K562 (cell line): ENCODE results near the gene GAPDHS. TPM values are rescaled to one million over a fixed set of nuclear protein-coding genes. Genes with fewer than 3 reads are reported as not detected.
A peak's percentile ranks its signal among the peaks of the same experiment; 100 is the strongest.

Experiments
- BACH1 ChIP-seq: fragments of 200-800 bp; sonication (Bioruptor generic); IDR thresholded peaks from 2 replicates; pipeline ENCODE4 v1.6.1; 2016; ENCODE audit warnings: missing genetic modification characterization, missing compliant biosample characterization
- EGR1 ChIP-seq: fragments of 450-650 bp; conservative IDR thresholded peaks from 2 replicates; pipeline ENCODE4 v1.6.1; 2017; ENCODE audit warnings: mild to moderate bottlenecking
- HMG20B ChIP-seq: fragments of 250-450 bp; sonication (Bioruptor Pico); IDR thresholded peaks from 2 replicates; pipeline ENCODE4 v1.5.0; 2021; ENCODE audit warnings: mild to moderate bottlenecking
- HNRNPH1 ChIP-seq: fragments of 200-400 bp; formaldehyde crosslinking; optimal IDR thresholded peaks from 2 replicates; pipeline ENCODE3; 2017; ENCODE audit warnings: low read depth, mild to moderate bottlenecking, low read length, moderate library complexity
- ILK ChIP-seq: fragments of 450-650 bp; IDR thresholded peaks from 2 replicates; pipeline ENCODE4 v1.6.1; 2016; ENCODE audit warnings: missing genetic modification characterization, low read depth, mild to moderate bottlenecking, missing compliant biosample characterization, moderate library complexity, borderline replicate concordance
- MAZ ChIP-seq, 2 experiments: fragments of 450-650 bp in 1 of 2; sonication (generic) in 1 of 2; formaldehyde crosslinking; IDR thresholded peaks in 1 of 2; conservative IDR thresholded peaks in 1 of 2; 2 replicates each; pipeline versions ENCODE4 v1.4.0 to v1.5.0; 2020; ENCODE audit warnings: mild to moderate bottlenecking in 1 of 2, missing genetic modification reagents in 1 of 2
- MEF2A ChIP-seq: IDR thresholded peaks from 2 replicates; pipeline ENCODE4 v1.6.1; 2011; ENCODE audit warnings: low read depth, mild to moderate bottlenecking, low read length, moderate library complexity; ENCODE audit not compliant: control insufficient read depth
- PCBP2 ChIP-seq: fragments of 200-400 bp; formaldehyde crosslinking; IDR thresholded peaks from 2 replicates; pipeline ENCODE4 v1.6.1; 2018; ENCODE audit warnings: low read length, low read depth, mild to moderate bottlenecking, moderate library complexity; ENCODE audit not compliant: poor library complexity, severe bottlenecking
- PHF21A ChIP-seq: fragments of 450-650 bp; IDR thresholded peaks from 2 replicates; pipeline ENCODE4 v1.6.1; 2017; ENCODE audit warnings: low read depth, borderline replicate concordance
- POLR2A ChIP-seq: fragments of 450-650 bp; conservative IDR thresholded peaks from 2 replicates; pipeline ENCODE4 v1.6.1; 2016
- POLR2B ChIP-seq: fragments of 450-650 bp; IDR thresholded peaks from 2 replicates; pipeline ENCODE4 v1.6.1; 2018; ENCODE audit warnings: low read depth; ENCODE audit not compliant: partially characterized antibody
- PTTG1 ChIP-seq: fragments of 450-650 bp; IDR thresholded peaks from 2 replicates; pipeline ENCODE4 v1.6.1; 2016; ENCODE audit warnings: low read depth, mild to moderate bottlenecking, missing genetic modification characterization, missing compliant biosample characterization
- RBM15 ChIP-seq: fragments of 200-400 bp; formaldehyde crosslinking; IDR thresholded peaks from 2 replicates; pipeline ENCODE4 v1.6.1; 2018; ENCODE audit warnings: mild to moderate bottlenecking, low read length, moderate library complexity; ENCODE audit not compliant: insufficient read depth
- ZBTB1 ChIP-seq: sonication (generic); formaldehyde crosslinking; IDR thresholded peaks from 2 replicates; pipeline ENCODE4 v1.8.1; 2023; ENCODE audit warnings: missing genetic modification reagents, low read depth, mild to moderate bottlenecking, borderline replicate concordance
- ZNF324 ChIP-seq: fragments of 250-450 bp; sonication (Bioruptor Pico); IDR thresholded peaks from 2 replicates; pipeline ENCODE4 v1.4.0; 2020; ENCODE audit warnings: mild to moderate bottlenecking
- ZNF644 ChIP-seq: fragments of 200-800 bp; sonication (Bioruptor generic); IDR thresholded peaks from 2 replicates; pipeline ENCODE4 v1.6.1; 2016; ENCODE audit warnings: low read depth, missing genetic modification characterization, missing compliant biosample characterization
- ZNF717 ChIP-seq: fragments of 250-450 bp; sonication (Bioruptor Pico); IDR thresholded peaks from 2 replicates; pipeline ENCODE4 v1.5.0; 2021
- polyA plus RNA-seq, 8 experiments: library from polyadenylated mRNA; depleted of rRNA in 4 of 8; stranded (reverse) in 5 of 8; unstranded in 3 of 8; fragments of >200 nt; fragmentation: Nextera tagmentation in 2 of 8; fragmentation: Illumina TruSeq in 1 of 8; extraction: Ambion mirVana in 2 of 8; extraction: Trizol in 1 of 8; gene quantifications; 2 replicates each; pipeline versions ENCODE4 v1.2.1 to v1.2.3, GENCODE V29; 2011 to 2014; ENCODE audit warnings: inconsistent platforms in 1 of 8, missing spikeins in 1 of 8
- total RNA-seq, 7 experiments: library from RNA; depleted of rRNA in 6 of 7; stranded (reverse); fragments of >200 nt in 6 of 7; fragmentation: Illumina TruSeq in 2 of 7; extraction: Trizol in 2 of 7; gene quantifications; 2 replicates each; pipeline versions ENCODE4 v1.2.1 to v1.2.3, GENCODE V29; 2011 to 2021; ENCODE audit warnings: low replicate concordance in 1 of 7
- TF ChIP-seq, protein P1 (sequence below): sonication (generic); formaldehyde crosslinking; IDR thresholded peaks from 2 replicates; pipeline ENCODE4 v1.8.0; 2022; ENCODE audit warnings: mild to moderate bottlenecking, low read depth, missing genetic modification reagents
- TF ChIP-seq, protein P2 (sequence below), 2 experiments: fragments of 450-650 bp; IDR thresholded peaks; 2 replicates each; pipeline ENCODE4 v1.6.1; 2016
- TF ChIP-seq, protein P3 (sequence below): fragments of 250-450 bp; sonication (Bioruptor Pico); IDR thresholded peaks from 2 replicates; pipeline ENCODE4 v1.8.0; 2021; ENCODE audit warnings: borderline replicate concordance, mild to moderate bottlenecking, moderate library complexity; ENCODE audit not compliant: poor library complexity, severe bottlenecking
- TF ChIP-seq, protein P4 (sequence below): fragments of 250-450 bp; sonication (Bioruptor Pico); IDR thresholded peaks from 2 replicates; pipeline ENCODE4 v1.8.0; 2021; ENCODE audit warnings: mild to moderate bottlenecking, moderate library complexity
- TF ChIP-seq, protein P5 (sequence below): sonication (generic); formaldehyde crosslinking; IDR thresholded peaks from 2 replicates; pipeline ENCODE4 v1.8.1; 2023; ENCODE audit warnings: mild to moderate bottlenecking, missing genetic modification reagents

GAPDHS gene
- total and polyA plus RNA-seq, 9 of the 15 experiments (the other 6 are each of a cell fraction or from before 2014, with no cell fraction given) = 0.08 to 0.12 TPM; not detected in 7

DNA sequence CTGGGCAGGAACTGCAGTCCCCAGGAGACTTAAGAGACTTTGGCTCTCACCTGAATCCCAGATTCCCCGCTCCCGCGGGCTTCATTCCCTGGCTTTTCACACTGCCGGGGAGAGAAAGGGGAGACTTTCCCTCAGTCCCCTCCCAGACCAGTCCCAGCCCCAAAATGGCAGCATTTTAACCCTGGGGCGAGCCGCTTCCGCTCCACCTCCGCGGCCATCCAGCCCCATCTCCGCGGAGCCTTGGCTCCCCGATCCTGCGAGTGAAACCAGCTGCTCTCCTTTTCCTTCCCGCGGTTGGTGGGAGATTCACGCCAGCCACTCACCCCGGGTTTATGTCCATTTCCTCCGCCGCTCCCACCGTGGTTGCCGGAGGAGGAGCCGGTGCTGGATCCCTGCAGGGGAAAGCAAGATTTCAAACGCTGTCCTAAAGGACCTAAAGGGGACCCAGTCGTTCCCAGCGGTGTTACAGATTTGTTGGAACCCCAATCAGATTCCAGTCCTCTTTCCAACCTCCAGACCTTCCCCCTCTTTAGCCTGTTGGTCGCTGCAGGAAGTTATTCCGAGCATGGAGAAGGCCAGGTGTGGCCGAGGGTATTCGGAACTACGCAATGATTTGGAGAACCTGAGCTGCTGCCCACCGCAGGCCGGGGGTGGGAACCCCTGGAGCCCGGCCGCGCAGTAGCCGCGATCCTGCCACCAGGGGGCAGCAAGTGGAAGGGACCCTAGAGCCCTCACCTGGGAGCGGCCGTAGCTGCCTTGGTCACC lies 23.2 kb upstream of the GAPDHS start (continued):
- no peak for TF ChIP-seq BACH1 (tag)
- TF ChIP-seq, protein P1, sequence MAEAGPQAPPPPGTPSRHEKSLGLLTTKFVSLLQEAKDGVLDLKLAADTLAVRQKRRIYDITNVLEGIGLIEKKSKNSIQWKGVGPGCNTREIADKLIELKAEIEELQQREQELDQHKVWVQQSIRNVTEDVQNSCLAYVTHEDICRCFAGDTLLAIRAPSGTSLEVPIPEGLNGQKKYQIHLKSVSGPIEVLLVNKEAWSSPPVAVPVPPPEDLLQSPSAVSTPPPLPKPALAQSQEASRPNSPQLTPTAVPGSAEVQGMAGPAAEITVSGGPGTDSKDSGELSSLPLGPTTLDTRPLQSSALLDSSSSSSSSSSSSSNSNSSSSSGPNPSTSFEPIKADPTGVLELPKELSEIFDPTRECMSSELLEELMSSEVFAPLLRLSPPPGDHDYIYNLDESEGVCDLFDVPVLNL = no peak
- TF ChIP-seq ZNF324 (CRISPR knock-in tag) = no peak
- no peak for TF ChIP-seq RBM15
- TF ChIP-seq HNRNPH1 = no peak
- no peak for TF ChIP-seq POLR2A
- TF ChIP-seq, protein P2, sequence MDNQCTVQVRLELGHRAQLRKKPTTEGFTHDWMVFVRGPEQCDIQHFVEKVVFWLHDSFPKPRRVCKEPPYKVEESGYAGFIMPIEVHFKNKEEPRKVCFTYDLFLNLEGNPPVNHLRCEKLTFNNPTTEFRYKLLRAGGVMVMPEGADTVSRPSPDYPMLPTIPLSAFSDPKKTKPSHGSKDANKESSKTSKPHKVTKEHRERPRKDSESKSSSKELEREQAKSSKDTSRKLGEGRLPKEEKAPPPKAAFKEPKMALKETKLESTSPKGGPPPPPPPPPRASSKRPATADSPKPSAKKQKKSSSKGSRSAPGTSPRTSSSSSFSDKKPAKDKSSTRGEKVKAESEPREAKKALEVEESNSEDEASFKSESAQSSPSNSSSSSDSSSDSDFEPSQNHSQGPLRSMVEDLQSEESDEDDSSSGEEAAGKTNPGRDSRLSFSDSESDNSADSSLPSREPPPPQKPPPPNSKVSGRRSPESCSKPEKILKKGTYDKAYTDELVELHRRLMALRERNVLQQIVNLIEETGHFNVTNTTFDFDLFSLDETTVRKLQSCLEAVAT (IDR thresholded peaks at IDR 0.05) = 0 out of 4 replicates have a peak, but pooled peaks of 1 of the 2 experiments have one; percentile 51
- 0 out of 4 replicates have a peak, but pooled peaks of 1 of the 2 experiments have one; percentile 25 for TF ChIP-seq MAZ (CRISPR knock-in tag; conservative IDR thresholded peaks at IDR 0.05 in 1 of 2, IDR thresholded peaks at IDR 0.05 in 1 of 2)
- TF ChIP-seq MEF2A = no peak
- no peak for TF ChIP-seq PCBP2
- TF ChIP-seq ZNF644 = no peak
- TF ChIP-seq PHF21A = no peak
- peak; percentile 43; the same call in 1 of the 2 replicates for TF ChIP-seq EGR1
- no peak for TF ChIP-seq HMG20B (CRISPR knock-in tag)
- no peak for TF ChIP-seq ZNF717 (CRISPR knock-in tag)
- no peak for TF ChIP-seq POLR2B
- TF ChIP-seq, protein P3, sequence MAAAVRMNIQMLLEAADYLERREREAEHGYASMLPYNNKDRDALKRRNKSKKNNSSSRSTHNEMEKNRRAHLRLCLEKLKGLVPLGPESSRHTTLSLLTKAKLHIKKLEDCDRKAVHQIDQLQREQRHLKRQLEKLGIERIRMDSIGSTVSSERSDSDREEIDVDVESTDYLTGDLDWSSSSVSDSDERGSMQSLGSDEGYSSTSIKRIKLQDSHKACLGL = no peak
- TF ChIP-seq ZBTB1 (CRISPR knock-in tag) = no peak
- TF ChIP-seq, protein P4, sequence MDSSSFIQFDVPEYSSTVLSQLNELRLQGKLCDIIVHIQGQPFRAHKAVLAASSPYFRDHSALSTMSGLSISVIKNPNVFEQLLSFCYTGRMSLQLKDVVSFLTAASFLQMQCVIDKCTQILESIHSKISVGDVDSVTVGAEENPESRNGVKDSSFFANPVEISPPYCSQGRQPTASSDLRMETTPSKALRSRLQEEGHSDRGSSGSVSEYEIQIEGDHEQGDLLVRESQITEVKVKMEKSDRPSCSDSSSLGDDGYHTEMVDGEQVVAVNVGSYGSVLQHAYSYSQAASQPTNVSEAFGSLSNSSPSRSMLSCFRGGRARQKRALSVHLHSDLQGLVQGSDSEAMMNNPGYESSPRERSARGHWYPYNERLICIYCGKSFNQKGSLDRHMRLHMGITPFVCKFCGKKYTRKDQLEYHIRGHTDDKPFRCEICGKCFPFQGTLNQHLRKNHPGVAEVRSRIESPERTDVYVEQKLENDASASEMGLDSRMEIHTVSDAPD (CRISPR knock-in tag) = no peak
- no peak for TF ChIP-seq PTTG1 (tag)
- TF ChIP-seq, protein P5, sequence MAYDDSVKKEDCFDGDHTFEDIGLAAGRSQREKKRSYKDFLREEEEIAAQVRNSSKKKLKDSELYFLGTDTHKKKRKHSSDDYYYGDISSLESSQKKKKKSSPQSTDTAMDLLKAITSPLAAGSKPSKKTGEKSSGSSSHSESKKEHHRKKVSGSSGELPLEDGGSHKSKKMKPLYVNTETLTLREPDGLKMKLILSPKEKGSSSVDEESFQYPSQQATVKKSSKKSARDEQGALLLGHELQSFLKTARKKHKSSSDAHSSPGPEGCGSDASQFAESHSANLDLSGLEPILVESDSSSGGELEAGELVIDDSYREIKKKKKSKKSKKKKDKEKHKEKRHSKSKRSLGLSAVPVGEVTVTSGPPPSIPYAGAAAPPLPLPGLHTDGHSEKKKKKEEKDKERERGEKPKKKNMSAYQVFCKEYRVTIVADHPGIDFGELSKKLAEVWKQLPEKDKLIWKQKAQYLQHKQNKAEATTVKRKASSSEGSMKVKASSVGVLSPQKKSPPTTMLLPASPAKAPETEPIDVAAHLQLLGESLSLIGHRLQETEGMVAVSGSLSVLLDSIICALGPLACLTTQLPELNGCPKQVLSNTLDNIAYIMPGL (CRISPR knock-in tag) = no peak
- no peak for TF ChIP-seq ILK (tag)
